ENCODE data around the gene MIOX. TPM values are rescaled to one million over a fixed set of nuclear protein-coding genes. Genes with fewer than 3 reads are reported as not detected.

The MIOX gene
- total RNA-seq, 4 donors from 2014 or later, result not detected

DNA sequence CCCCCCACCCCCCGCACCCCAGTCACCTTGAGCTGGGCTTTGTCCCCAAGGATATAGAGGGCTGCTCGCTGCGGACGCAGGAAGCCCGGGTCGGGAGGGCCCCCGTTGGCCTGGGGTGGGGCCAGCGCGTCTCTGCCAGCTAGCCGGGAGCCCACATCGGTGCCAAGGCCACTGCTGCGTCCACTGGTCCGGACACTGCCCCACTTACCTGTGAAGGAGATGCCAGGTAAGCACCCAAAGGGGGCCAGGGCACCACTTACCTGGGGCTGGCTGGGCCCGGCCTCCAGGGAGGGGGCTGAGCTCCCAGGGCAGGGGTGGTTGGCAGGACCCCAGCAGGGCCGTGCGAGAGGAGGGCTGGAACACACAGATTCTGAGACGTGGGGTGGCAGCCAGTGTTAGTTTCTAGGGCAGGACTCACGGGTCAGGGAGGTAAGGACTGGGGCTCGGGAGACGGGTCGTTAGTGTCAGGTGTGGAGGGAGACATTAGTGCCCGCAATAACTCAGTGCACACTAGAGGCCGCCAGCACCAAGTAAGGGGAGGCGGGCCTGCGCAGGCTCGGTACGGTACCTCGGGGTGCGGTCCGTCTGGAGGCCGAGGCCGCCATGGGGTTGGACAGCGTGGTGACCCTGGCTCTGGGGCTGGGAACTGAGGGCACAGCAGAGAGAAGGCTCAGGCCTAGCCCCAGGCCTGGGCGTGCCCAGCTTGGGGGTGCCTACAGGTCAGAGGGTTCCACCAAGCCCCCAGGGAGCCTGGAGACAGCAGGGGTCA, 30.0 kb upstream of the MIOX start:
- TF ChIP-seq, protein P1, sequence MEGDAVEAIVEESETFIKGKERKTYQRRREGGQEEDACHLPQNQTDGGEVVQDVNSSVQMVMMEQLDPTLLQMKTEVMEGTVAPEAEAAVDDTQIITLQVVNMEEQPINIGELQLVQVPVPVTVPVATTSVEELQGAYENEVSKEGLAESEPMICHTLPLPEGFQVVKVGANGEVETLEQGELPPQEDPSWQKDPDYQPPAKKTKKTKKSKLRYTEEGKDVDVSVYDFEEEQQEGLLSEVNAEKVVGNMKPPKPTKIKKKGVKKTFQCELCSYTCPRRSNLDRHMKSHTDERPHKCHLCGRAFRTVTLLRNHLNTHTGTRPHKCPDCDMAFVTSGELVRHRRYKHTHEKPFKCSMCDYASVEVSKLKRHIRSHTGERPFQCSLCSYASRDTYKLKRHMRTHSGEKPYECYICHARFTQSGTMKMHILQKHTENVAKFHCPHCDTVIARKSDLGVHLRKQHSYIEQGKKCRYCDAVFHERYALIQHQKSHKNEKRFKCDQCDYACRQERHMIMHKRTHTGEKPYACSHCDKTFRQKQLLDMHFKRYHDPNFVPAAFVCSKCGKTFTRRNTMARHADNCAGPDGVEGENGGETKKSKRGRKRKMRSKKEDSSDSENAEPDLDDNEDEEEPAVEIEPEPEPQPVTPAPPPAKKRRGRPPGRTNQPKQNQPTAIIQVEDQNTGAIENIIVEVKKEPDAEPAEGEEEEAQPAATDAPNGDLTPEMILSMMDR (IDR thresholded peaks at IDR 0.05; ENCODE audit: low read depth), result no peak

- TF ChIP-seq, protein P1 (IDR thresholded peaks at IDR 0.05; ENCODE audit: low read depth), result no peak
Measured at GRCh38 chr22:50459016-50459415, 27.6 kb upstream of the MIOX start.

- TF ChIP-seq, protein P1 (IDR thresholded peaks at IDR 0.05; ENCODE audit: low read depth), result no peak
Measured at GRCh38 chr22:50459496-50460140, 27.0 kb upstream of the MIOX start.

DNA sequence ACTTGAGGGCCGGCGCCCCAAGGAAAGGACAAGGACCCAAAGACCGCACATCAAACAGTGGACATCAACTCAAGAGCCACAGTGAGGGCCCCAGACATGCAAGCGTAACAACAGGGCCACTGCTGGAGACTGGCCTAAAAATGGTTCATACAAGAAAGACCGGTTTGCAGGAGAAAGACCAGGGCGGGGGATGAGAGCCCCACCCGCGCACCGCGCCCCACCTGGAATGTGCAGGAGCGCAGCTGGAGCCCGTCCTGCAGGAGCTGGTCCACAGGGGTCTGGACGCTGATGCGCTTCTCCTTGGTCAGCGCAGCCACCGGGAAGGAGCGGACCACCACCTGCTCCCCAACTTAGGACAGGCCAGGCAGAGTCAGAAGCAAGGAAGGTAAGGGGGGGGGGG, 25.7 kb upstream of the MIOX start:
- TF ChIP-seq, protein P1 (IDR thresholded peaks at IDR 0.05; ENCODE audit: low read depth), result no peak

DNA sequence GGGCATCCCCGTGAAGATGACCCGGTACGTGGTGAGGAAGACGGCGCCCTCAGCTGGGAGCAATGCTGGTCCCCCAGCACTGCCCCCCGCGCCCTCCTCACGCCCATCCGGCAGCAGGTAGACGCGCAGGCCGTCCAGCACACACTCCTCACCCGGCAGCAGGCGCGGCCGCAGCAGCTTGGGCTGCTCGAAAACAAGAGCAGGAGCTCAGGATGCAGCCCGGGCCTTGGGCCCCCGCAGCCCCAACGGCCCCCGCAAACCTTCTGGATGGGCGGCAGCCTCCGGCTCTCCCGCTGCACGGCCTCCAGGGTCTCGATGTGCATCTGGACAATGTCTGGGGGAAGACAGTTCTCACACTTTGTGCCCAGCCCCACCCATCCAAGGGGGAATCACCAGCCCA, 25.1 kb upstream of the MIOX start:
- TF ChIP-seq, protein P1 (IDR thresholded peaks at IDR 0.05; ENCODE audit: low read depth), result no peak

DNA sequence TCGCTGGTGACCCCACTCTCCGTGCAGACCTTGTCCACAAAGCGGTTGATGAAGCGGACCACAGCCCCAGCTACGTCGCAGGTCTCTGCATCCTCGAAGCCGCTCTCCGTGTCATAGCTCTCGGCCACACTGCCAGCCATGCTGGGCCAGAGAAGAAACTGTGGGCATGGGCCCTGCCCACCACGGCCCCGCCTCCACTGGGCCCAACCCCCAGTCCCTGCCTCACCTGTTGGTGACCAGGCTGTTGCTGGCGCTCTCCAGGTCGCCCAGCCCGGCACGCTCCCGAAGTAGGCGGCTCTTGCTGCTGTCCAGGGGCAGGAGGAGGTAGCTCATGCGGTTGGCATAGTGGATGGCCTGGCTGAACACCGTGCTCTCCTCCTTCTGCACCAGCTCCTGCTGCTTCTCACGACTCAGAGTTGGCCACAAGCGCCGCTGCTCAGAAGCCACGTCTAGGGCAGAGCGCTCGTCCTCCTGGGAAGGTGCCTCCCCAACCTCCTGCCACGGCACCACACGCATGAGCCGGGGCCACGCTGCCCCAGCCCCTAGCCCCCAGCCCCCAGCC, 24.6 kb upstream of the MIOX start:
- TF ChIP-seq, protein P1 (IDR thresholded peaks at IDR 0.05; ENCODE audit: low read depth), result no peak

- TF ChIP-seq, protein P1 (IDR thresholded peaks at IDR 0.05; ENCODE audit: low read depth), result no peak
Measured at GRCh38 chr22:50463188-50463900, 23.3 kb upstream of the MIOX start.
